Mesendoderm (in vitro differentiated cells): ENCODE results near the gene MED13.

Experiments used
- DNase-seq: peaks from one replicate; pipeline ENCODE4 v3.0.0; 2013
- H2AK5ac ChIP-seq: 2 replicates; pipeline ENCODE4 v1.6.1; 2013; ENCODE audit warnings: low read length, inconsistent platforms
- H2BK120ac ChIP-seq: 2 replicates; pipeline ENCODE4 v1.6.1; 2013; ENCODE audit warnings: low read depth, mild to moderate bottlenecking, low read length, moderate library complexity, mixed read lengths
- H2BK15ac ChIP-seq: replicated peaks from 2 replicates; pipeline ENCODE4 v1.6.1; 2013; ENCODE audit warnings: low read depth, mild to moderate bottlenecking, moderate library complexity
- H2BK5ac ChIP-seq: 2 replicates; pipeline ENCODE4 v1.6.1; 2013; ENCODE audit warnings: low read length, inconsistent platforms
- H3K18ac ChIP-seq: 2 replicates; pipeline ENCODE4 v1.6.1; 2013; ENCODE audit warnings: mild to moderate bottlenecking, low read length, mixed read lengths
- H3K23ac ChIP-seq: one replicate; pipeline ENCODE4 v1.6.1; 2013; ENCODE audit warnings: low read length
- H3K27ac ChIP-seq: 2 replicates; pipeline ENCODE4 v1.5.1; 2013; ENCODE audit warnings: low read depth, mild to moderate bottlenecking, inconsistent platforms, low read length, moderate library complexity
- H3K27me3 ChIP-seq: 2 replicates; pipeline ENCODE4 v1.6.1; 2013; ENCODE audit warnings: low read length, control low read depth, mild to moderate bottlenecking, inconsistent platforms; ENCODE audit not compliant: insufficient read depth, poor library complexity
- H3K36me3 ChIP-seq: 2 replicates; pipeline ENCODE4 v1.6.1; 2013; ENCODE audit warnings: low read length, inconsistent platforms; ENCODE audit not compliant: control insufficient read depth, insufficient read depth
- H3K4ac ChIP-seq: one replicate; pipeline ENCODE4 v1.6.1; 2013; ENCODE audit warnings: low read depth, mild to moderate bottlenecking, low read length, moderate library complexity
- H3K4me1 ChIP-seq: 2 replicates; pipeline ENCODE4 v1.6.1; 2013; ENCODE audit warnings: low read depth, low read length, inconsistent platforms; ENCODE audit not compliant: control insufficient read depth
- H3K4me2 ChIP-seq: 2 replicates; pipeline ENCODE4 v1.6.1; 2013; ENCODE audit warnings: low read length
- H3K4me3 ChIP-seq: 2 replicates; pipeline ENCODE4 v1.5.1; 2013; ENCODE audit warnings: mild to moderate bottlenecking, low read length
- H3K56ac ChIP-seq: one replicate; pipeline ENCODE4 v1.6.1; 2013; ENCODE audit warnings: low read length
- H3K79me1 ChIP-seq: 2 replicates; pipeline ENCODE4 v1.6.1; 2013; ENCODE audit warnings: low read length, inconsistent platforms
- H3K79me2 ChIP-seq: 2 replicates; pipeline ENCODE4 v1.6.1; 2013; ENCODE audit warnings: mild to moderate bottlenecking, low read length; ENCODE audit not compliant: control insufficient read depth, insufficient read depth
- H3K9ac ChIP-seq: 2 replicates; pipeline ENCODE4 v1.6.1; 2013; ENCODE audit warnings: low read length, inconsistent platforms
- H4K5ac ChIP-seq: one replicate; pipeline ENCODE4 v1.6.1; 2013; ENCODE audit warnings: low read length
- H4K8ac ChIP-seq: one replicate; pipeline ENCODE4 v1.6.1; 2013; ENCODE audit warnings: low read depth, mild to moderate bottlenecking, control low read depth, low read length, moderate library complexity
- WGBS: extraction: QIAGEN DNeasy Blood & Tissue Kit; methylation state at CpG from one replicate; pipeline ENCODE4 v1.1.7; 2013; ENCODE audit warnings: low lambda C conversion rate, missing lambda C conversion rate; ENCODE audit not compliant: insufficient coverage; ENCODE audit errors: extremely low coverage; 5-methylcytosine and 5-hydroxymethylcytosine counted together

The MED13 gene

GRCh38 chr17:62109924-62110323, 44.8 kb upstream of the MED13 start:
- no peak overlapping the region for H3K4ac ChIP-seq

GRCh38 chr17:62109378-62109902, 44.4 kb upstream of the MED13 start:
- Histone ChIP-seq H3K79me2 (no peaks in the 10 kb centered on the region), H4K8ac (no peak overlapping the region), H3K79me1 (no peaks in the 10 kb centered on the region), H3K4me2 (no peak overlapping the region), H2BK120ac (no peak overlapping the region), H3K36me3 (no peaks in the 10 kb centered on the region), H3K56ac (no peak overlapping the region), H2BK5ac (no peak overlapping the region), H3K18ac (no peak overlapping the region), H2BK15ac (no peak overlapping the region), H3K4ac (no peak overlapping the region), H3K27ac (no peak overlapping the region), H2AK5ac (no peak overlapping the region), H3K23ac (no peak overlapping the region), H3K27me3 (no peaks in the 10 kb centered on the region), H3K4me1 (no peaks in the 10 kb centered on the region), H3K4me3 (no peak overlapping the region), H3K9ac (no peak overlapping the region), H4K5ac (no peak overlapping the region)
- peak; percentile 94 for DNase-seq
- WGBS: no CpG with 5 or more reads among the region's 2 CpGs

More at GRCh38 chr17:62109924-62110323, 44.8 kb upstream of the MED13 start:
- no CpG with 5 or more reads among the region's 4 CpGs for WGBS
- no peak for DNase-seq
- Histone ChIP-seq H2AK5ac (no peak overlapping the region), H3K27me3 (no peaks in the 10 kb centered on the region), H3K9ac (no peak overlapping the region), H2BK120ac (no peak overlapping the region), H3K79me2 (no peaks in the 10 kb centered on the region), H3K27ac (no peak overlapping the region), H2BK5ac (no peak overlapping the region), H4K8ac (no peak overlapping the region), H4K5ac (no peak overlapping the region), H3K36me3 (no peaks in the 10 kb centered on the region), H2BK15ac (no peak overlapping the region), H3K23ac (no peak overlapping the region), H3K4me2 (no peak overlapping the region), H3K56ac (no peak overlapping the region), H3K79me1 (no peaks in the 10 kb centered on the region), H3K4me1 (no peaks in the 10 kb centered on the region), H3K18ac (no peak overlapping the region), H3K4me3 (no peak overlapping the region)

- Histone ChIP-seq H3K27ac (no peak overlapping the region), H2BK120ac (no peak overlapping the region), H3K4me3 (no peak overlapping the region), H3K56ac (no peak overlapping the region), H2BK5ac (no peak overlapping the region), H2AK5ac (no peak overlapping the region), H3K9ac (no peak overlapping the region), H3K23ac (no peak overlapping the region), H3K36me3 (no peaks in the 10 kb centered on the region), H3K79me1 (no peaks in the 10 kb centered on the region), H3K27me3 (no peaks in the 10 kb centered on the region), H3K4ac (no peak overlapping the region), H3K4me2 (no peak overlapping the region), H3K4me1 (no peaks in the 10 kb centered on the region), H3K79me2 (no peaks in the 10 kb centered on the region), H3K18ac (no peak overlapping the region), H2BK15ac (no peak overlapping the region), H4K8ac (no peak overlapping the region), H4K5ac (no peak overlapping the region)
- no peak for DNase-seq
- WGBS: no CpG with 5 or more reads among the region's 1 CpG
Measured at GRCh38 chr17:62105861-62106260, 40.8 kb upstream of the MED13 start.

- Histone ChIP-seq H2BK5ac (no peak overlapping the region), H3K4me2 (no peak overlapping the region), H3K9ac (no peak overlapping the region), H3K23ac (no peak overlapping the region), H3K4ac (no peak overlapping the region), H3K4me1 (no peaks in the 10 kb centered on the region), H2AK5ac (no peak overlapping the region), H3K18ac (no peak overlapping the region), H2BK120ac (no peak overlapping the region), H3K36me3 (no peaks in the 10 kb centered on the region), H2BK15ac (no peak overlapping the region), H3K4me3 (no peak overlapping the region), H4K8ac (no peak overlapping the region), H3K79me2 (no peaks in the 10 kb centered on the region), H3K27me3 (no peaks in the 10 kb centered on the region), H3K56ac (no peak overlapping the region), H3K79me1 (no peaks in the 10 kb centered on the region), H3K27ac (no peak overlapping the region), H4K5ac (no peak overlapping the region)
- no CpG with 5 or more reads among the region's 3 CpGs for whole genome bisulfite sequencing
- no peak for DNase-seq
Measured at GRCh38 chr17:62105357-62105756, 40.3 kb upstream of the MED13 start.

- Histone ChIP-seq H2AK5ac (no peak overlapping the region), H2BK5ac (no peak overlapping the region), H3K79me2 (no peaks in the 10 kb centered on the region), H4K5ac (no peak overlapping the region), H3K4ac (no peak overlapping the region), H3K18ac (no peak overlapping the region), H3K56ac (no peak overlapping the region), H3K36me3 (no peaks in the 10 kb centered on the region), H3K4me2 (no peak overlapping the region), H3K4me1 (no peaks in the 10 kb centered on the region), H2BK120ac (no peak overlapping the region), H3K27ac (no peak overlapping the region), H3K27me3 (no peaks in the 10 kb centered on the region), H3K4me3 (no peak overlapping the region), H2BK15ac (no peak overlapping the region), H4K8ac (no peak overlapping the region), H3K9ac (no peak overlapping the region), H3K79me1 (no peaks in the 10 kb centered on the region), H3K23ac (no peak overlapping the region)
- no peak for DNase-seq
- no CpG with 5 or more reads among the region's 4 CpGs for whole genome bisulfite sequencing
Measured at GRCh38 chr17:62101515-62101914, 36.4 kb upstream of the MED13 start.

- no peak overlapping the region for H3K4me2 ChIP-seq
- no peak overlapping the region for H2AK5ac ChIP-seq
- no peak overlapping the region for H2BK5ac ChIP-seq
- H2BK15ac ChIP-seq: no peak overlapping the region
- no peaks in the 10 kb centered on the region for H3K27me3 ChIP-seq
- H4K5ac ChIP-seq: no peak overlapping the region
- no peak overlapping the region for H2BK120ac ChIP-seq
- no peak overlapping the region for H3K27ac ChIP-seq
- H3K4ac ChIP-seq: no peak overlapping the region
- H3K23ac ChIP-seq: no peak overlapping the region
- no peak overlapping the region for H4K8ac ChIP-seq
- DNase-seq: no peak
- no peaks in the 10 kb centered on the region for H3K36me3 ChIP-seq
- no peak overlapping the region for H3K9ac ChIP-seq
- H3K79me1 ChIP-seq: no peaks in the 10 kb centered on the region
- H3K79me2 ChIP-seq: no peaks in the 10 kb centered on the region
- H3K56ac ChIP-seq: no peak overlapping the region
- no peak overlapping the region for H3K18ac ChIP-seq
- H3K4me1 ChIP-seq: no peaks in the 10 kb centered on the region
- H3K4me3 ChIP-seq: no peak overlapping the region
Measured at GRCh38 chr17:62101090-62101489, 36.0 kb upstream of the MED13 start.
